GM13977 (cell line): ENCODE data around the gene KRTAP3-3.
"Not testable (repeated sequence)": the region's sequence is repeated elsewhere in the genome, so short reads cannot be mapped to it uniquely, and the experiment has no call there.

Experiments used
- DNase-seq: peaks from one replicate; pipeline ENCODE4 v3.0.0; 2012; ENCODE audit warnings: low spot score
- in situ Hi-C: fragments of 300-500 bp; cut with MboI; formaldehyde crosslinking; loops from one replicate; pipeline ENCODE4 v1.12.0; 2022; ENCODE audit warnings: low sequenced_read_pairs, low pct_unique_long_range_greater_than_20kb, mixed read lengths, inconsistent platforms; ENCODE audit not compliant: unreplicated experiment
- TF ChIP-seq, protein P1 (sequence below): IDR thresholded peaks from 2 replicates; pipeline ENCODE4 v1.5.1; 2012; ENCODE audit warnings: mild to moderate bottlenecking, control low read depth; ENCODE audit not compliant: insufficient read depth; ENCODE audit errors: extremely low read depth, missing control alignments

KRTAP3-3 gene

DNA sequence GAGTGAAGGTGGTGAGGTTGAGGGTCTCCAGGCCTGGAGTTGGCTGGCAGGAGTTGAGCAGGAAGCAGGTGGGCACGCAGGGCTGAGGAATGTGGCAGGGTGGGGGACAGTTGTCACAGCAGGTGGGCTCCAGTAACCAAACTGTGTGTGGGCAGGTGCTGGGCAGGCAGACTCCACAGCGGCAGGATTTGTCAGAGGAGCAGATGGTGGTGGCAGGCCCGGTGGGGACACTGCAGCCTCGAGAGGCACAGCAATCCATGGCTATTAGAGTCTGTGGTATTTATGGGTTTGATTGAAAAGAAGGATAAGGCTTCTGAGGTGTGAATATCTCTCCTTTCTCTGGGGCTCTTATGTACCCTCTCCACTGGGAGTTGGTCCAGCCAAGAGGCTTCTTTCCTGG is at the start of gene KRTAP3-3:
KRTAP3-3 (minus strand) TSS at position 326 of the 400 bp plus-strand sequence; CDS start at position 259, 67 bp downstream.
- TF ChIP-seq, protein P1, sequence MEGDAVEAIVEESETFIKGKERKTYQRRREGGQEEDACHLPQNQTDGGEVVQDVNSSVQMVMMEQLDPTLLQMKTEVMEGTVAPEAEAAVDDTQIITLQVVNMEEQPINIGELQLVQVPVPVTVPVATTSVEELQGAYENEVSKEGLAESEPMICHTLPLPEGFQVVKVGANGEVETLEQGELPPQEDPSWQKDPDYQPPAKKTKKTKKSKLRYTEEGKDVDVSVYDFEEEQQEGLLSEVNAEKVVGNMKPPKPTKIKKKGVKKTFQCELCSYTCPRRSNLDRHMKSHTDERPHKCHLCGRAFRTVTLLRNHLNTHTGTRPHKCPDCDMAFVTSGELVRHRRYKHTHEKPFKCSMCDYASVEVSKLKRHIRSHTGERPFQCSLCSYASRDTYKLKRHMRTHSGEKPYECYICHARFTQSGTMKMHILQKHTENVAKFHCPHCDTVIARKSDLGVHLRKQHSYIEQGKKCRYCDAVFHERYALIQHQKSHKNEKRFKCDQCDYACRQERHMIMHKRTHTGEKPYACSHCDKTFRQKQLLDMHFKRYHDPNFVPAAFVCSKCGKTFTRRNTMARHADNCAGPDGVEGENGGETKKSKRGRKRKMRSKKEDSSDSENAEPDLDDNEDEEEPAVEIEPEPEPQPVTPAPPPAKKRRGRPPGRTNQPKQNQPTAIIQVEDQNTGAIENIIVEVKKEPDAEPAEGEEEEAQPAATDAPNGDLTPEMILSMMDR = no peak
- in situ Hi-C loops = no loop called here
- DNase-seq = no peak

DNA sequence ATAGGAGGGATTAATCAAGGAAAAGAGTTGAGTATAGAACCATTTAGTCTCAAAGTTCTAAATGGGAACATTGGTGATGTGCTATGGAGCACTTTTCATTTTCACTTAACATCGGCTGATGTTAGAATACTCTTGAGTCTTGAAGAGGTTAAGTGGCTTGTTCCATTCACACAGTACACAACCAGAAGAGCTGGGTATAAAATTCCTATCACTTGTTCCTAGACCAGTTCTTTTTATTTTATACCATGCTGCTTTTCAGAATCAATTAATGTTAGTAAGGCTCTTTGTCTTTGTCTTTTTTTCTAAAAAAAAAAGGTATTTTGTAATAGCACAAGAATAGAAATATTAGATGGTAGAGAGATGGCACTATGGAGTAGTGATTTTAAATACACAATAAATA is 49.0 kb upstream of the KRTAP3-3 start:
- TF ChIP-seq, protein P1 = no peak
- in situ Hi-C loops = no loop called here

DNA sequence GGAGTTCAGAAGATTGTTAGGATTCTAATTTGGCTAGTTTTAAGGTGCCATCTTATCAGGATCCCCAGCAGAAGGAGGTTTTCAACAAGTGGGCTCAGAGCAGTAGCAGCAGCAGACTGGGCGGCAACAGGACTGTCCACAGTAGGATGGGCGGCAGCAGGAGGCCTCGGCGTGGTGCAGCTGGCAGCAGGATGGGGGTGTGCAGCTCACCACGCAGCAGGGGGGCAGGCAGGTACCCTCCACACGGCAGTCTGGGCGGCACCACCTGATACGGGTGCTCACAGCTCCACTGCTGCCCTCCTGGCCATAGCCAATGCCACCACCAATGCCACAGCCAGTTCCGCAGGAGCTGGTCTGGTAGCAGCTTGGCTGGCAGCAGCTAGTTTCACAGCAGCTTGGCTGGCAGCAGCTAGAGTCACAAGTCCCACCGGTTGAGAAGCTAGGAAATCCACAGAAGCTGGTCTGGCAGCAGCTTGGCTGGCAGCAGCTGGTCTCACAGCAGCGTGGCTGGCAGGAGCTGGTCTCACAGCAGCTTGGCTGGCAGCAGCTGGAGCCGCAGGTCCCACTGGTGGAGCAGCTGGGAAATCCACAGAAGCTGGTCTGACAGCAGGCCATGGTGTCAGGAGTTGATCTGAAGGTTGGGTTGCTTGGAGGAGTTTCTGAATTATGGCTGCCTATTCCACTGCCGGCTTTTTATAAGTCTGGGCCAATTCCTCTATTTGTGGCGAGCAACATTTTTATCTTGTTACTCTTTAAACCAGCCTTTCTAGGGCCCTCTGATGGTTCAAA is 47.0 kb upstream of the KRTAP3-3 start, which contains the start of gene KRTAP1-1:
KRTAP1-1 (minus strand) TSS at position 668 of the 789 bp plus-strand sequence; CDS start at position 615, 53 bp downstream.
- in situ Hi-C loops, DNase-seq: not testable (repeated sequence)

More for the DNA sequence above, 49.0 kb upstream of the KRTAP3-3 start:
- DNase-seq = no peak

DNA sequence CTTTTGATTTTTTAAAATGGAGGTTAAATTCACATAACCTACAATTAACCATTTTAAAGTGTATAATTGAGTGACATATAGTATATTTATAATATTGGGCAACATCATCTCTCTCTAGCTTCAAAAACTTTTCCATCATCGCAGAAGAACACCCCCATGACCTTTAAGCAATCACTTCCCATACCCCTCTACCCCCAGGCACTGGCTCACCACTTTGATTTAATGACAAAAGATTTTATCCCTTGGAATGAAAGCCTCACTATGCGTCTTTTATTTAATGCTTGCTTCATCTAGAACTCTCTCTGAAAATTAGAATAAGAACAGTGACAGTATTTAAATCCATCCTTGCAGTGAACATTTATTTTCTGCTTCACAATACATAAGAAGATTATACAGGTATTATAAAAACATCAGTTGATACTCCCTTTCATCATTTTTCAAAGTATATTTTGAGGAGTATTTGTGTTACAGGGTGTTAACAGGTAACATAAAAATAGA is 43.9 kb upstream of the KRTAP3-3 start:
- no peak for DNase-seq
- TF ChIP-seq, protein P1 = no peak
- in situ Hi-C loops = no loop called here

DNA sequence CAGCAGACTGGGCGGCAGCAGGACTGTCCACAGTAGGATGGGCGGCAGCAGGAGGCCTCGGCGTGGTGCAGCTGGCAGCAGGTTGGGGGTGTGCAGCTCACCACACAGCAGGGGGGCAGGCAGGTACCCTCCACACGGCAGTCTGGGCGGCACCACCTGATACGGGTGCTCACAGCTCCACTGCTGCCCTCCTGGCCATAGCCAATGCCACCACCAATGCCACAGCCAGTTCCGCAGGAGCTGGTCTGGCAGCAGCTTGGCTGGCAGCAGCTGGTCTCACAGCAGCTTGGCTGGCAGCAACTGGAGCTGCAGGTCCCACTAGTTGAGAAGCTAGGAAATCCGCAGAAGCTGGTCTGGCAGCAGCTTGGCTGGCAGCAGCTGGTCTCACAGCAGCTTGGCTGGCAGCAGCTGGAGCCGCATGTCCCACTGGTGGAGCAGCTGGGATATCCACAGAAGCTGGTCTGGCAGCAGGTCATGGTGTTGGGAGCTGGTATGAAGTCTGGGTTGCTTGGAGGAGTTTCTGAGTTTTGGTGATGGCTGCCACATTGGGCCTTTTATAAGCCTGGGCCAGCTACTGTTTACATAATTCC is 40.5 kb upstream of the KRTAP3-3 start, which contains the start of gene KRTAP1-3:
KRTAP1-3 (minus strand) TSS at position 529 of the 590 bp plus-strand sequence; CDS start at position 476, 53 bp downstream.
- DNase-seq, in situ Hi-C loops: not testable (repeated sequence)

DNA sequence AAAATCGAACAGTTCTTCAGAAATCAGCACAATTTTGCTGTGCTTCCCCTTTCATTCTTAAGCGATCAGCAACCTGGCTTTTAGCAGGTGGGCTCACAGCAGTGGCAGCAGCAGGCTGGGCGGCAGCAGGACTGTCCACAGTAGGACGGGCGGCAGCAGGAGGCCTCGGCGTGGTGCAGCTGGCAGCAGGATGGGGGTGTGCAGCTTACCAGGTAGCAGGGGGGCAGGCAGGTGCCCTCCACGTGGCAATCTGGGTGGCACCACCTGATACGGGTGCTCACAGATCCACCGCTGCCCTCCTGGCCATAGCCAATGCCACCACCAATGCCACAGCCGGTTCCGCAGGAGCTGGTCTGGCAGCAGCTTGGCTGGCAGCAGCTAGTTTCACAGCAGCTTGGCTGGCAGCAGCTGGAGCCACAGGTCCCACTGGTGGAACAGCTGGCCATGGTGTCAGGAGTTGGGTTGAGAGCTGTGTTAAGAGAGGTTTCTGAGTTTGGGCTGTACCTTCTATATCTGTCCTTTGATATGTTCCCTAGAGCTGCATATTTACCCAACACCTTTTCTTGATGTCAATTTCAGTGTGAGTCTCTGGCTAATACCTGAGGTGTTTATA is 35.8 kb upstream of the KRTAP3-3 start, which contains the start of gene KRTAP1-4:
KRTAP1-4 (minus strand) TSS at position 563 of the 613 bp plus-strand sequence; CDS start at position 446, 117 bp downstream.
- TF ChIP-seq, protein P1 = no peak
- in situ Hi-C loops = no loop called here

DNA sequence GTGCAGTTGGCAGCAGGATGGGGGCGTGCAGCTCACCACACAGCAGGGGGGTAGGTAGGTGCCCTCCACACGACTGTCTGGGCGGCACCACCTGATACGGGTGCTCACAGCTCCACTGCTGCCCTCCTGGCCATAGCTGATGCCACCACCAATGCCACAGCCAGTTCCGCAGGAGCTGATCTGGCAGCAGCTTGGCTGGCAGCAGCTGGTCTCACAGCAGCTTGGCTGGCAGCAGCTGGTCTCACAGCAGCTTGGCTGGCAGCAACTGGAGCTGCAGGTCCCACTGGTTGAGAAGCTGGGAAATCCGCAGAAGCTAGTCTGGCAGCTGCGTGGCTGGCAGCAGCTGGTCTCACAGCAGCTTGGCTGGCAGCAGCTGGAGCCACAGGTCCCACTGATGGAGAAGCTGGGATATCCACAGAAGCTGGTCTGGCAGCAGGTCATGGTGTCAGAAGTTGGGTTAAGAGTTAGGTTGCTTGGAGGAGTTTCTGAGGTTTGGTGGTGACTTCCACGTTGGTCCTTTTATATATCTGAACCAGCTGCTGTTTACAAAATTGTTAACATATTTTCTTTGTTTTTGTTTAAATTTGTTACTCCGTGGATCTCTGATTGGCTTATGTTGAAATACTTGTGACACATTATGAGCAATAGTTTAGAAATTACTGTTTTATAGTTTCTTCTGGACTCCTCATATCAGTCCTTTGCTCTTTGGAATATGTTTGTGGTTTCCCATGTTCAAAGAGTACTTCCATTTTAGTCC is 32.9 kb upstream of the KRTAP3-3 start, which contains the start of gene KRTAP1-5:
KRTAP1-5 (minus strand) TSS at position 494 of the 757 bp plus-strand sequence; CDS start at position 441, 53 bp downstream.
- TF ChIP-seq, protein P1 = no peak
- DNase-seq = no peak

More for the DNA sequence above, 35.8 kb upstream of the KRTAP3-3 start, which contains the start of gene KRTAP1-4:
- no peak for DNase-seq

More for the DNA sequence above, 32.9 kb upstream of the KRTAP3-3 start, which contains the start of gene KRTAP1-5:
- in situ Hi-C loops = no loop called here
